Body of pancreas (tissue), 4 donors: ENCODE data around the gene CHST9.

ENCODE experiments used
- POLR2A ChIP-seq, 3 donors: fragments of 450-650 bp; IDR thresholded peaks; one replicate each; pipeline ENCODE4 v1.6.1; 2016; ENCODE audit warnings: antibody characterized with exemption in 3 of 3, mild to moderate bottlenecking in 2 of 3
- TF ChIP-seq, protein P1 (sequence below), 7 experiments: fragments of 450-650 bp in 4 of 7; fragments of 200-600 bp in 3 of 7; sonication (generic) in 3 of 7; IDR thresholded peaks; one replicate each; pipeline ENCODE4 v1.5.1; 2016 to 2019; ENCODE audit warnings: antibody characterized with exemption in 7 of 7

DNA sequence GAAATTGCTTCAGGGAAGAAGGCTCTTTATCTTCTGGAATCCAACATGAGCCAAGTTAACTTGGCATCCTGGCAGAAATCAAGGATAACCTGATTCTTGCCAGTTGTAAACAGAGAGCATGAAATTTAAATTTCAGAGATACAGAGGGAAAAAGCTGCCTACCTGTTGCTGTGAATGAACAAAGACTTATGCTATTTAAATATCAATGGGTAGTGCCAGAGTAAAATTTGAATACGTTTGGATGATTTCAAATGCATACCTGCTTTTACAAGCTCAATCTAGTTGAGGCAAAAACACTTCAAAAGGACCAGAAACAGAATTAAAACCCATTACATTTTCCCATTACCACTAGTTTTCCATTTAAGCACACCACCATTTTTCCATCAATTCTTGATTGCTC is 60.9 kb downstream of the CHST9 start:
- no peak for TF ChIP-seq POLR2A (IDR thresholded peaks at IDR 0.05)
- TF ChIP-seq, protein P1, sequence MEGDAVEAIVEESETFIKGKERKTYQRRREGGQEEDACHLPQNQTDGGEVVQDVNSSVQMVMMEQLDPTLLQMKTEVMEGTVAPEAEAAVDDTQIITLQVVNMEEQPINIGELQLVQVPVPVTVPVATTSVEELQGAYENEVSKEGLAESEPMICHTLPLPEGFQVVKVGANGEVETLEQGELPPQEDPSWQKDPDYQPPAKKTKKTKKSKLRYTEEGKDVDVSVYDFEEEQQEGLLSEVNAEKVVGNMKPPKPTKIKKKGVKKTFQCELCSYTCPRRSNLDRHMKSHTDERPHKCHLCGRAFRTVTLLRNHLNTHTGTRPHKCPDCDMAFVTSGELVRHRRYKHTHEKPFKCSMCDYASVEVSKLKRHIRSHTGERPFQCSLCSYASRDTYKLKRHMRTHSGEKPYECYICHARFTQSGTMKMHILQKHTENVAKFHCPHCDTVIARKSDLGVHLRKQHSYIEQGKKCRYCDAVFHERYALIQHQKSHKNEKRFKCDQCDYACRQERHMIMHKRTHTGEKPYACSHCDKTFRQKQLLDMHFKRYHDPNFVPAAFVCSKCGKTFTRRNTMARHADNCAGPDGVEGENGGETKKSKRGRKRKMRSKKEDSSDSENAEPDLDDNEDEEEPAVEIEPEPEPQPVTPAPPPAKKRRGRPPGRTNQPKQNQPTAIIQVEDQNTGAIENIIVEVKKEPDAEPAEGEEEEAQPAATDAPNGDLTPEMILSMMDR (IDR thresholded peaks at IDR 0.05): no peak
